ENCODE measurements around the gene MIS18BP1. TPM values are rescaled to one million over a fixed set of nuclear protein-coding genes. Genes with fewer than 3 reads are reported as not detected.
"Not testable (repeated sequence)": the region's sequence is repeated elsewhere in the genome, so short reads cannot be mapped to it uniquely, and the experiment has no call there.

The MIS18BP1 gene
- total RNA-seq, result 10 to 100 TPM in 1 of 2 donors, 1 to 10 TPM in 1; 8.0 to 18.8 TPM

DNA sequence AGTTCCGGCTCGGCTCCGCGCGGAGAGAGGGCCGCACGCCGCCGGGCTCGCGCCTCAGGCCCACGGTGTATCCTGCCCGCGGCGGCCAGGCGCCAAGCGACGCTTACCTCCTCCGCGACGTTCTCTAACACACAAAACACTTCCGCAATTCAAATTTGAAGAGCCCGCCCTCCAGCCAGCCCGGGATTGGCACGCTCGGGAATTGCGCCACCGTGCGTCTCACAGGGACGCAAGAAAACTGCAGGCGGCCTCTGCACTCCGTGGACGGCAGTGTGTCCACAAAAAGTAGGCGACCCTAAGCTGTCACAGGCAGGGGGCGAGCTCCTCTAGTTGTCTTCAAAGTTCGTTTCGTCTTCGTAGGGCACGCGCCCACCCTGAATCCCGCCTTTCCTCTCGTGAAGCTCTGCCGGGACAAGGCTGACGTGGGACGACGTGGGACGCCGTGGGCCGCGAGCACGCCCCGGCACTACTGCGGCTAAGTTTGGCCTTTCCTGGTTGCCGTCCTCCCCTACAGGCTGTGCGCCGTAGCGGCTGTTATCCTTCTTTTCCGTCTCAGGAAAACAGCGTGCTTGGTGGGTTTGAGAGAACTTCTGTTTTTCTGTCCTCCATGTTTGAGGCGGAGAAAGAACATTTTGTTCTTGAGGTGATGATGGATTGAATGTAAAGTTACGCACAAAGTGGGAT lies at the start of gene MIS18BP1:
Gene MIS18BP1, minus strand, starts transcription at position 133 of the 684 bp plus-strand sequence. CDS start 5,916 bp downstream, outside the sequence.
- H3K36me3 ChIP-seq (replicated peaks in 1 of 2; ENCODE audit: insufficient read depth in 1 of 2, low read depth in 2 of 2), result no peaks in the 10 kb centered on the region
- TF ChIP-seq, protein P1, sequence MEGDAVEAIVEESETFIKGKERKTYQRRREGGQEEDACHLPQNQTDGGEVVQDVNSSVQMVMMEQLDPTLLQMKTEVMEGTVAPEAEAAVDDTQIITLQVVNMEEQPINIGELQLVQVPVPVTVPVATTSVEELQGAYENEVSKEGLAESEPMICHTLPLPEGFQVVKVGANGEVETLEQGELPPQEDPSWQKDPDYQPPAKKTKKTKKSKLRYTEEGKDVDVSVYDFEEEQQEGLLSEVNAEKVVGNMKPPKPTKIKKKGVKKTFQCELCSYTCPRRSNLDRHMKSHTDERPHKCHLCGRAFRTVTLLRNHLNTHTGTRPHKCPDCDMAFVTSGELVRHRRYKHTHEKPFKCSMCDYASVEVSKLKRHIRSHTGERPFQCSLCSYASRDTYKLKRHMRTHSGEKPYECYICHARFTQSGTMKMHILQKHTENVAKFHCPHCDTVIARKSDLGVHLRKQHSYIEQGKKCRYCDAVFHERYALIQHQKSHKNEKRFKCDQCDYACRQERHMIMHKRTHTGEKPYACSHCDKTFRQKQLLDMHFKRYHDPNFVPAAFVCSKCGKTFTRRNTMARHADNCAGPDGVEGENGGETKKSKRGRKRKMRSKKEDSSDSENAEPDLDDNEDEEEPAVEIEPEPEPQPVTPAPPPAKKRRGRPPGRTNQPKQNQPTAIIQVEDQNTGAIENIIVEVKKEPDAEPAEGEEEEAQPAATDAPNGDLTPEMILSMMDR (IDR thresholded peaks at IDR 0.05), result peak; percentile 56 to 95 (median 79)
- TF ChIP-seq POLR2A (IDR thresholded peaks at IDR 0.05), result peak; percentile 43 to 83 (median 82)
- peaks cover 19% of the 10 kb centered on the region for H3K4me1 ChIP-seq
- intact Hi-C loops (cut with DNase I), result no loop called here
- peak within 1 kb of the TSS; percentile 84 to 97 (median 95) for H3K27ac ChIP-seq
- 1 to 2% methylated on average over 19 to 61 of the region's 61 CpGs for WGBS, 2 donors
- H3K27me3 ChIP-seq, result no peaks in the 10 kb centered on the region
- H3K4me3 ChIP-seq, result peak within 1 kb of the TSS; percentile 14 to 87
- no peaks in the 10 kb centered on the region for H3K9me3 ChIP-seq
- ATAC-seq, result peak; percentile 94
- peak; percentile 93 to 97 (median 96) for DNase-seq

DNA sequence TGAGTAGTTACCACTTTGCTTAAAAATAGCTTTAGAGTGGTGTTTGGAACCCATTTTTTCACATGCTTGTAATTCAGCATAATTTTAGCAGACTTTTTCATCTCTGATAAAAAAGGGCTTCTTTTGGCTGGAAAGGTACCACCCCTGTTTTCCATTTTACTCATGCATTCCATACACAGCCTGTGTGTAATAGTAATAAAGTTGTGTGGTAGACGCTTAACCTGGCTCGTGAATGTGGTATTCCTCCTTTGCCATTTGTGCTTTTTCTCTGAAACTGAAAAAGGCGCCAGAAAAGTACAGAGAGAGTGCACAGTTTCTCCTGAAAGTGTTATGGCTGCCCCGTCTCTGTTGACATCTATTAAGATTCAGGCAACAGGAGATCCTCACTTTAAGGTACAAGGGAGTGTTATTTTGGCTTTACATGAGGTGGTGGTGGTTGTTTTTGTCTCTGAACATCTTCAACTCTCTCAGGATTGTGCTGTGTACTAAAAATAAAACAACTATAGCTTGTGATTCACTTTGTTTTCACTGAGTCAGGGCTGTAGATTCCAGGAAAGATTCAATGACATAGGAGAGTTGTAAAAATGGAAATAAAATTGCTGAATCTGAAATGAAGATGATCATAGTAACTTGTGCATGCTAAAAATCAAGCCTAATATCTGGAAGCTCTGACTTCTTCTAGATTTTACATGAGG lies 45.6 kb upstream of the MIS18BP1 start:
- WGBS, 2 donors, result 79 to 80% methylated on average over 4 of the region's 4 CpGs
- H3K27ac ChIP-seq, result no peak overlapping the region
- no peak for TF ChIP-seq POLR2A (IDR thresholded peaks at IDR 0.05)
- TF ChIP-seq, protein P1 (IDR thresholded peaks at IDR 0.05), result no peak
- H3K36me3 ChIP-seq (replicated peaks in 1 of 2; ENCODE audit: insufficient read depth in 1 of 2, low read depth in 2 of 2), result no peaks in the 10 kb centered on the region
- no peak for DNase-seq
- H3K27me3 ChIP-seq, result no peaks in the 10 kb centered on the region
- ATAC-seq, result no peak
- no peak overlapping the region for H3K4me3 ChIP-seq
- intact Hi-C loops (cut with DNase I), result no loop called here
- H3K9me3 ChIP-seq, result no peaks in the 10 kb centered on the region
- no peaks in the 10 kb centered on the region for H3K4me1 ChIP-seq

DNA sequence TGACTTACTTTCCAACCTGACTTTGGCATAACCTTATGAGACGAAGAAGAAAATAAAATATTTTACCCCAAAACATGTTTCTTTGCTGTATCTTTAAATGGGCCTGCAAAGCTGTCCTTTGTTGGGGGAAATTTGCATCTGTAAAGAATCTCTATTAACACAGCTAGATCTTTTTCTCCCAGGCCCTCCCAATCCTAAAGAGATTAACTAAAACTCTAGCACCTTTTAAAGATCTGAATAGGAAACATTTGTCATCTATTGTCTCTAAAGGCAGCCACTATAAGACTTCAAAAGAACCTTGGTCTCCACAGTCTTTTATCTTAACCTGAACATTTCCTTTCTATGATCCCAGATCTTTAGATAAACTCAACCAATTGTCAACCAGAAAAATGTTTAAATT lies 41.8 kb upstream of the MIS18BP1 start:
- 33 to 79% methylated on average over 1 of the region's 1 CpG for WGBS, 2 donors

DNA sequence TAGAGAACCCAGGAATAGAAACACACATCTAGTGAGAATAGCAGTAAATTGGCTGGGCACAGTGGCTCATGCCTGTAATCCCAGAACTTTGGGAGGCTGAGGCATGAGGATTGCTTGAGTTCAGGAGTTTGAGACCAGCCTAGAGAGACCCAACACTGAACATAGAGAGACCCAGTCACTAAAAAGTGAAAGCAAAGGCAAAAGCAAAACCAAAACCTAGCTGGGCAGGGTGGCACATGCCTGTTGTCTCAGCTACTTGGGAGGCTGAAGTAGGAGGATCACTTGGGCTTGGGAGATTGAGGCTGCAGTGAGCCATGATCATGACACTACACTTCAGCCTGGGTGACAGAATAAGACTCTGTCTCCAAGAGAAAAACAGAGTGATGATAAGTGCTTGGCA lies 37.5 kb upstream of the MIS18BP1 start:
- Histone ChIP-seq H3K4me1 (no peaks in the 10 kb centered on the region), H3K36me3 (replicated peaks in 1 of 2; ENCODE audit: insufficient read depth in 1 of 2, low read depth in 2 of 2) (no peaks in the 10 kb centered on the region), H3K9me3 (no peaks in the 10 kb centered on the region), H3K27me3 (no peaks in the 10 kb centered on the region), H3K27ac (no peak overlapping the region), H3K4me3 (no peak overlapping the region)
- intact Hi-C loops (cut with DNase I), result no loop called here
- TF ChIP-seq, protein P1 (IDR thresholded peaks at IDR 0.05), result no peak
- no peak for TF ChIP-seq POLR2A (IDR thresholded peaks at IDR 0.05)
- no peak for DNase-seq
- no peak for ATAC-seq

More for the DNA sequence above, 41.8 kb upstream of the MIS18BP1 start:
- ATAC-seq; H3K27me3 ChIP-seq; intact Hi-C loops (cut with DNase I); H3K4me3 ChIP-seq; H3K27ac ChIP-seq; H3K4me1 ChIP-seq; H3K36me3 ChIP-seq (replicated peaks in 1 of 2; ENCODE audit: insufficient read depth in 1 of 2, low read depth in 2 of 2); H3K9me3 ChIP-seq; DNase-seq: not testable (repeated sequence)

DNA sequence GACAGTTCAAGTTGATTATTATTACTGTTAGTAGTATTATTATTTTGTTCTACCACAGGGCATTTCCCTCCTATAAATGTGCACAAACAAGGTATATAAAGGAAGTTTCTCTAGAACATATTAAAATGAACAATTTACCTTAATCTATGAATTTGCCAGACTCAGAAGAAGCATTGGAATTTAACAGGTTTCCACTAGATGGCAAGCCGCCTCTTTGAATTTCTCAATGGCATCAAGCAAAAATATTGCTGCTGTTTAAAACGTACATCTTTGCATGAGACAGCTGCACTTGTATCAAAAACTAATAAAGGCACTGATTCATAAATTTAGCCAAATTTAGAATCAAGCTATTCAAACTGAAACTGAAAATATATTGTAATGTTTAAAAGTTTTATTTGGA lies 34.6 kb upstream of the MIS18BP1 start:
- no peak for ATAC-seq
- intact Hi-C loops (cut with DNase I), result no loop called here
- no peaks in the 10 kb centered on the region for H3K9me3 ChIP-seq
- 67 to 74% methylated on average over 2 of the region's 2 CpGs for WGBS, 2 donors
- H3K4me3 ChIP-seq, result no peak overlapping the region
- no peaks in the 10 kb centered on the region for H3K4me1 ChIP-seq
- H3K27me3 ChIP-seq, result no peaks in the 10 kb centered on the region
- DNase-seq, result no peak
- no peak overlapping the region for H3K27ac ChIP-seq
- TF ChIP-seq POLR2A (IDR thresholded peaks at IDR 0.05), result no peak
- TF ChIP-seq, protein P1 (IDR thresholded peaks at IDR 0.05), result no peak
- no peaks in the 10 kb centered on the region for H3K36me3 ChIP-seq (replicated peaks in 1 of 2; ENCODE audit: insufficient read depth in 1 of 2, low read depth in 2 of 2)

All from body of pancreas (tissue), 4 donors.